Neutrophil (primary cell): ENCODE measurements around the gene SH3RF3.

Experiments used
- H3K27ac ChIP-seq: fragments of 200-600 bp; sonication (generic); 2 replicates; pipeline ENCODE4 v1.5.1; 2016; ENCODE audit warnings: mild to moderate bottlenecking, moderate library complexity
- H3K27me3 ChIP-seq: fragments of 200-600 bp; sonication (generic); 2 replicates; pipeline ENCODE4 v1.6.0; 2016; ENCODE audit warnings: mild to moderate bottlenecking
- H3K36me3 ChIP-seq: fragments of 200-600 bp; sonication (generic); 2 replicates; pipeline ENCODE4 v1.5.1; 2017
- H3K4me1 ChIP-seq, 2 experiments: fragments of 200-600 bp in 1 of 2; sonication (generic) in 1 of 2; 1 replicate in 1 of 2; 2 replicates in 1 of 2; pipeline versions ENCODE4 v1.5.1 to v1.6.1; 2013 to 2016; ENCODE audit warnings: low read depth in 1 of 2, low read length in 1 of 2, mild to moderate bottlenecking in 1 of 2, moderate library complexity in 1 of 2; ENCODE audit not compliant: control insufficient read depth in 1 of 2, insufficient read depth in 1 of 2
- H3K4me3 ChIP-seq, 2 experiments: fragments of 200-600 bp in 1 of 2; sonication (generic) in 1 of 2; 1 replicate in 1 of 2; 2 replicates in 1 of 2; pipeline ENCODE4 v1.5.1; 2013 to 2016; ENCODE audit warnings: low read depth in 1 of 2, low read length in 1 of 2, mild to moderate bottlenecking in 1 of 2, moderate library complexity in 1 of 2
- H3K9me3 ChIP-seq: fragments of 200-600 bp; sonication (generic); 2 replicates; pipeline ENCODE4 v1.5.1; 2016
- CTCF ChIP-seq: fragments of 200-600 bp; sonication (generic); IDR thresholded peaks from 2 replicates; pipeline ENCODE4 v1.5.1; 2016; ENCODE audit warnings: antibody characterized with exemption

SH3RF3 gene

GRCh38 chr2:109368798-109369197 is 239.8 kb downstream of the SH3RF3 start:
- H3K9me3 ChIP-seq: no peaks in the 10 kb centered on the region
- H3K4me3 ChIP-seq: no peak overlapping the region
- peaks cover 22% of the 10 kb centered on the region for H3K36me3 ChIP-seq
- no peak for TF ChIP-seq CTCF
- no peaks in the 10 kb centered on the region for H3K4me1 ChIP-seq
- no peaks in the 10 kb centered on the region for H3K27me3 ChIP-seq
- no peak overlapping the region for H3K27ac ChIP-seq

- Histone ChIP-seq H3K4me1 (no peaks in the 10 kb centered on the region), H3K27me3 (no peaks in the 10 kb centered on the region), H3K36me3 (peaks cover 32% of the 10 kb centered on the region), H3K9me3 (no peaks in the 10 kb centered on the region), H3K27ac (no peak overlapping the region), H3K4me3 (no peak overlapping the region)
- no peak for TF ChIP-seq CTCF
Observed at GRCh38 chr2:109369671-109370191, 240.7 kb downstream of the SH3RF3 start.

GRCh38 chr2:109370399-109371035 is 241.5 kb downstream of the SH3RF3 start:
- Histone ChIP-seq H3K27me3 (no peaks in the 10 kb centered on the region), H3K4me1 (no peaks in the 10 kb centered on the region), H3K4me3 (no peak overlapping the region), H3K9me3 (no peaks in the 10 kb centered on the region), H3K27ac (no peak overlapping the region), H3K36me3 (peaks cover 37% of the 10 kb centered on the region)
- TF ChIP-seq CTCF: no peak

GRCh38 chr2:109371481-109372170 is 242.6 kb downstream of the SH3RF3 start:
- TF ChIP-seq CTCF: no peak
- Histone ChIP-seq H3K4me3 (no peak overlapping the region), H3K27me3 (no peaks in the 10 kb centered on the region), H3K27ac (no peak overlapping the region), H3K4me1 (no peaks in the 10 kb centered on the region), H3K9me3 (no peaks in the 10 kb centered on the region), H3K36me3 (peaks cover 37% of the 10 kb centered on the region)

- no peaks in the 10 kb centered on the region for H3K4me1 ChIP-seq
Observed at GRCh38 chr2:109372171-109372568, 243.2 kb downstream of the SH3RF3 start.

More at GRCh38 chr2:109372171-109372568, 243.2 kb downstream of the SH3RF3 start:
- Histone ChIP-seq H3K36me3 (peaks cover 37% of the 10 kb centered on the region), H3K9me3 (no peaks in the 10 kb centered on the region), H3K4me3 (no peak overlapping the region), H3K27ac (no peak overlapping the region), H3K27me3 (no peaks in the 10 kb centered on the region)
- TF ChIP-seq CTCF: no peak
